ENCODE results near the gene TMEM183A.

Gene TMEM183A

GRCh38 chr1:203006948-203007871, at the start of gene TMEM183A:
Gene TMEM183A, plus strand, starts transcription at chr1:203007374. Its CDS starts 92 bp downstream, at chr1:203007466.
- peak within 1 kb of the TSS; percentile 94 for H3K9ac ChIP-seq (ENCODE audit: low read depth, low read length)
- no peaks in the 10 kb centered on the region for H3K4me1 ChIP-seq (ENCODE audit: insufficient read depth, low read length)
- H3K9me3 ChIP-seq (ENCODE audit: insufficient read depth, low read depth, low read length), result no peaks in the 10 kb centered on the region
- H3K27ac ChIP-seq (ENCODE audit: low read length), result peak within 1 kb of the TSS; percentile 75
- peaks cover 37% of the 10 kb centered on the region for H3K36me3 ChIP-seq (ENCODE audit: insufficient read depth, low read depth, low read length)
- H3K4me3 ChIP-seq (ENCODE audit: low read length), result peak within 1 kb of the TSS; percentile 86
- H3K27me3 ChIP-seq (ENCODE audit: insufficient read depth, low read length), result no peaks in the 10 kb centered on the region

- Histone ChIP-seq H3K4me3 (ENCODE audit: low read length) (peak within 1 kb of the TSS; percentile 91), H3K4me1 (ENCODE audit: insufficient read depth, low read length) (no peaks in the 10 kb centered on the region), H3K36me3 (ENCODE audit: insufficient read depth, low read depth, low read length) (peaks cover 16% of the 10 kb centered on the region), H3K27me3 (ENCODE audit: insufficient read depth, low read length) (no peaks in the 10 kb centered on the region), H3K9me3 (ENCODE audit: insufficient read depth, low read depth, low read length) (no peaks in the 10 kb centered on the region), H3K9ac (ENCODE audit: low read depth, low read length) (peak within 1 kb of the TSS; percentile 89), H3K27ac (ENCODE audit: low read length) (peak within 1 kb of the TSS; percentile 40)
These were observed 49.2 kb upstream of the TMEM183A start, which contains the start of gene ADIPOR1 for GRCh38 chr1:202957733-202958543. Gene ADIPOR1, minus strand, starts transcription at chr1:202958312. Its CDS starts 7,242 bp downstream, at chr1:202951070.

- H3K4me3 ChIP-seq (ENCODE audit: low read length), result peak overlapping the region; percentile 91
- H3K9me3 ChIP-seq (ENCODE audit: insufficient read depth, low read depth, low read length), result no peaks in the 10 kb centered on the region
- H3K9ac ChIP-seq (ENCODE audit: low read depth, low read length), result peak overlapping the region; percentile 86; the same call in 1 of the 2 replicates
- no peak overlapping the region for H3K27ac ChIP-seq (ENCODE audit: low read length)
- no peaks in the 10 kb centered on the region for H3K27me3 ChIP-seq (ENCODE audit: insufficient read depth, low read length)
- H3K36me3 ChIP-seq (ENCODE audit: insufficient read depth, low read depth, low read length), result peaks cover 21% of the 10 kb centered on the region
- no peaks in the 10 kb centered on the region for H3K4me1 ChIP-seq (ENCODE audit: insufficient read depth, low read length)
These were observed 48.5 kb upstream of the TMEM183A start for GRCh38 chr1:202958544-202959275.

GRCh38 chr1:202959276-202959620, 47.9 kb upstream of the TMEM183A start:
- Histone ChIP-seq H3K36me3 (ENCODE audit: insufficient read depth, low read depth, low read length) (peaks cover 25% of the 10 kb centered on the region), H3K9ac (ENCODE audit: low read depth, low read length) (no peak overlapping the region), H3K27ac (ENCODE audit: low read length) (no peak overlapping the region), H3K9me3 (ENCODE audit: insufficient read depth, low read depth, low read length) (no peaks in the 10 kb centered on the region), H3K27me3 (ENCODE audit: insufficient read depth, low read length) (no peaks in the 10 kb centered on the region), H3K4me1 (ENCODE audit: insufficient read depth, low read length) (no peaks in the 10 kb centered on the region), H3K4me3 (ENCODE audit: low read length) (no peak overlapping the region)

GRCh38 chr1:202961220-202961880, 45.8 kb upstream of the TMEM183A start:
- H3K4me3 ChIP-seq (ENCODE audit: low read length), result no peak overlapping the region
- H3K9ac ChIP-seq (ENCODE audit: low read depth, low read length), result no peak overlapping the region
- H3K27ac ChIP-seq (ENCODE audit: low read length), result no peak overlapping the region
- H3K36me3 ChIP-seq (ENCODE audit: insufficient read depth, low read depth, low read length), result peaks cover 26% of the 10 kb centered on the region
- H3K4me1 ChIP-seq (ENCODE audit: insufficient read depth, low read length), result no peaks in the 10 kb centered on the region
- H3K9me3 ChIP-seq (ENCODE audit: insufficient read depth, low read depth, low read length), result no peaks in the 10 kb centered on the region
- no peaks in the 10 kb centered on the region; the same call in 1 of the 2 replicates for H3K27me3 ChIP-seq (ENCODE audit: insufficient read depth, low read length)

GRCh38 chr1:202964791-202965410, 42.3 kb upstream of the TMEM183A start:
- no peaks in the 10 kb centered on the region for H3K9me3 ChIP-seq (ENCODE audit: insufficient read depth, low read depth, low read length)
- peaks cover 3% of the 10 kb centered on the region; the same call in 1 of the 2 replicates for H3K4me1 ChIP-seq (ENCODE audit: insufficient read depth, low read length)
- H3K36me3 ChIP-seq (ENCODE audit: insufficient read depth, low read depth, low read length), result peaks cover 26% of the 10 kb centered on the region
- H3K9ac ChIP-seq (ENCODE audit: low read depth, low read length), result no peak overlapping the region
- H3K4me3 ChIP-seq (ENCODE audit: low read length), result no peak overlapping the region
- H3K27me3 ChIP-seq (ENCODE audit: insufficient read depth, low read length), result peaks cover 11% of the 10 kb centered on the region
- no peak overlapping the region for H3K27ac ChIP-seq (ENCODE audit: low read length)

- Histone ChIP-seq H3K27me3 (ENCODE audit: insufficient read depth, low read length) (peaks cover 11% of the 10 kb centered on the region), H3K4me1 (ENCODE audit: insufficient read depth, low read length) (peaks cover 3% of the 10 kb centered on the region; the same call in 1 of the 2 replicates), H3K27ac (ENCODE audit: low read length) (no peak overlapping the region), H3K9ac (ENCODE audit: low read depth, low read length) (no peak overlapping the region), H3K36me3 (ENCODE audit: insufficient read depth, low read depth, low read length) (peaks cover 26% of the 10 kb centered on the region), H3K4me3 (ENCODE audit: low read length) (no peak overlapping the region), H3K9me3 (ENCODE audit: insufficient read depth, low read depth, low read length) (no peaks in the 10 kb centered on the region)
These were observed 41.8 kb upstream of the TMEM183A start for GRCh38 chr1:202965422-202965821.

GRCh38 chr1:202966006-202966898, 40.9 kb upstream of the TMEM183A start:
- Histone ChIP-seq H3K27ac (ENCODE audit: low read length) (no peak overlapping the region), H3K9me3 (ENCODE audit: insufficient read depth, low read depth, low read length) (no peaks in the 10 kb centered on the region), H3K27me3 (ENCODE audit: insufficient read depth, low read length) (peaks cover 11% of the 10 kb centered on the region), H3K36me3 (ENCODE audit: insufficient read depth, low read depth, low read length) (peaks cover 26% of the 10 kb centered on the region), H3K4me1 (ENCODE audit: insufficient read depth, low read length) (peaks cover 3% of the 10 kb centered on the region; the same call in 1 of the 2 replicates), H3K4me3 (ENCODE audit: low read length) (peak overlapping the region; percentile 91), H3K9ac (ENCODE audit: low read depth, low read length) (peak overlapping the region; percentile 86; the same call in 1 of the 2 replicates)

GRCh38 chr1:202967684-202968281, 39.4 kb upstream of the TMEM183A start:
- peaks cover 17% of the 10 kb centered on the region for H3K36me3 ChIP-seq (ENCODE audit: insufficient read depth, low read depth, low read length)
- H3K9me3 ChIP-seq (ENCODE audit: insufficient read depth, low read depth, low read length), result no peaks in the 10 kb centered on the region
- no peak overlapping the region for H3K27ac ChIP-seq (ENCODE audit: low read length)
- peak overlapping the region; percentile 75 for H3K4me3 ChIP-seq (ENCODE audit: low read length)
- H3K4me1 ChIP-seq (ENCODE audit: insufficient read depth, low read length), result peaks cover 3% of the 10 kb centered on the region; the same call in 1 of the 2 replicates
- peaks cover 11% of the 10 kb centered on the region for H3K27me3 ChIP-seq (ENCODE audit: insufficient read depth, low read length)
- H3K9ac ChIP-seq (ENCODE audit: low read depth, low read length), result peak overlapping the region; percentile 68; the same call in 1 of the 2 replicates

Measured in iPS-20b (cell line).